HG02571 (cell line): ENCODE measurements around the gene SEMA4D.

ENCODE experiments used
- ATAC-seq: cut with Tn5 transposase; IDR thresholded peaks from one replicate; pipeline ENCODE4 v1.9.1; 2021; ENCODE audit warnings: mild to moderate bottlenecking, moderate library complexity; ENCODE audit not compliant: unreplicated experiment

The SEMA4D gene

DNA sequence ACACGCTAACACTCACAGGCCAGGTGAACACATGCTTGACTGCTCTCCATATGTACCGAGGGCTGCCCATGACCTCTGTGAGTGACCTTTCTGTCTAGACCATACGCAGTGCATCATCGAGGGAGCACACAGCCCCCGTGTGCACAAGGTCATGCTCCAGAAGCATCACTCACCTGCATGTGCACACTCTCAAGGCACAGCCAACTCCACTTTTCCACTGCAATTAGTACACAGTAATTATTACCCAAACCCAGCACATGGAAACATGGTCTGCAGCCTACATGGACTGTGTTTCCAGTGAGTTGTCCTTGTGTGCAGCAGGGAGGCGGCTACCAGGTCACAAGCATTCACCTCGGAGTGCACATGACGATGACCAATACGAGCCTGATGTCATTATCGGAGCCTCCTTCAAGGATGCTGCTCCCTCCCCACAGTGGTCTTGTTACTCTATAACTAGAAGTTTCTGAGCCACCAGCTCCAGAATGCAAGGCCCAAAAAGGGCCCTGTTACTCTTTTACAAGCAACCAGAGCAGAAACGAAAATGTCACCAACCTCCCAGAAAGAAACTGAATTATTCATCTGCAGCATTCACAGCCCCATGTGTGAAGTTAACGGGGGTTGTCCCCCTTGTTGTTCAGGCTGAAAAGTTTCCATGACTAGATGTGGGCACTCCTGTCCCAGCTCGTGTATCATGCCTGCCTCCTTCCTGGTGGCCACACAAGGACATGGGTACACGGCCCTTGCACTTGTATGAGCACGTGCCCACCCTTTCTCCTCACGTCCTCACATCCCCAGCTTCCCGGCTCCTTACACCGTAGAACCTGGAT, 31.2 kb downstream of the SEMA4D start:
- peak; percentile 57 for ATAC-seq

DNA sequence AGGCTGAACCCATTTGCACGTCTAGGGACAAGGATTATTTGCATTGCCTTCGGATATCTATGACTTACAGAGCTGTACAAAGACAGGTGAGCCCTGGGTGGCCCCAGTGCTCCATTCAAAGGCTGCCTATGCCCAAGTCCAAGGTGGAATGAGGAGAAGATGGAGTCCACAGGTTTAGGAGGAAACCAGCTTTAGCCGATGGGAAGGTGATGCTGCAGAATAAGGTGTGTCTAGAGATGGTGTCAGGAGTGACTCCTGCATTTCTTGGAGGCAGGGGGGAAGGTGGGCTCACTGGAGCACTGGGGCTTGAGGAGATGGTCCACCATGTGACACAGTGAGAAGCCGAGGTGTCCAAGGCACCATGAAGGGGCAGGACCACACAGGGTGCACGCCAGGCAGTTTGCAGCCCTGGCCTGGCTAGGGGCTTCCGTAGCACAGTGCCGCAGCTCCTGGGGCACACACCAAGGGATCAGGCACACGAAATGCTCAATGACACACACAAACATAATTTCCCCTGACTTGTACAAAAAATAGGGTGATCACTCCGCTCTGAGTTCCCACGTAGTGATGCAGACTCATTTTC, 32.1 kb downstream of the SEMA4D start:
- ATAC-seq: no peak

DNA sequence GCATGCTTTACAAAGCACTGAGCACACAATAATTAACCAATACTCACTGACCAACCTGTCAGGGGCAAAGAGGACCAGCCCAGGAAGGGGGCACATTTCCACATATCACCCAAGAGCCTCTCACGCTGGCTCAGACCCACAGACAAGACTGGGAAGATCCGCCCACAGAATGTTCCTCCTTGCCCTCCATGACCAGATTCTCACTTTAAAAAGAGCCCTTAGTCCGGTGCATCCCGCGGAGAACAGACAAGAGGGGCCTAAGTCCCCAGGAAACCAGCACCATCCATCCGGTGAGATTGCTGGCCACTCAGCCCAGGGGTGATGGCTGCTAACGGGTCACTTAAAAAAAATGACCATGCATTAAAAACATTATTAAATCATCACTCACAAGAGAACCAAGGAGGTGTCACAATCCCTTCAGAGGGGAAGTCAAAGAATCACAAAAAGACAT, 32.9 kb downstream of the SEMA4D start:
- ATAC-seq: no peak

DNA sequence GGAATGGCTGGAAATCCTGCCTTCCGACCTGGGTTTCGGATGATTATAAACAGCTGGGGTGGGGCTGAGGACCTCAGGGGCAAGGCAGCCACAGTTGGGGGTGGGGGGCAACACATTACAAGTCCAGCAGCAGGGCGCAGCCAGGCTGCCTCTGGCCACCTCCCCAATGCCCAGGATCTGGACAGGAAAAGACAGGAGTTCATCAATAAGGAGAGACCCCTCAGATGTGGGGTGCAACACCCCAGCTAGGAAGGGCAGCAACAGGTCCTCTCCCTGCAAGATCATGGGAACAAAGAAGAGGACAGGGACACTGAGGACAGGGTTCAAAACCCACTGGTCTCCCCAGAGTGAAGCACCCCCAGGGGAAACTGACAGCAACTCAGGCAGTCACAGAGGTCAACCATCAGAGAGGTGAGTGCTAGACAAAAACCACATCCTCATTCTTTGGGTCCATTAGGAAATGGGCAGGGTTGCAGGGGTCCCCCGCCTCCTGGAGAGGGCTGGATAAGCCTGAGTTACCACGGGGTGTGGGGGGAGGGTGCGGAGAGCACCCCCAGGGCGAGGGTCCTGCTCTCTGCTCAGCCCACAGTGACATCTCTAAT, 33.5 kb downstream of the SEMA4D start:
- no peak for ATAC-seq

DNA sequence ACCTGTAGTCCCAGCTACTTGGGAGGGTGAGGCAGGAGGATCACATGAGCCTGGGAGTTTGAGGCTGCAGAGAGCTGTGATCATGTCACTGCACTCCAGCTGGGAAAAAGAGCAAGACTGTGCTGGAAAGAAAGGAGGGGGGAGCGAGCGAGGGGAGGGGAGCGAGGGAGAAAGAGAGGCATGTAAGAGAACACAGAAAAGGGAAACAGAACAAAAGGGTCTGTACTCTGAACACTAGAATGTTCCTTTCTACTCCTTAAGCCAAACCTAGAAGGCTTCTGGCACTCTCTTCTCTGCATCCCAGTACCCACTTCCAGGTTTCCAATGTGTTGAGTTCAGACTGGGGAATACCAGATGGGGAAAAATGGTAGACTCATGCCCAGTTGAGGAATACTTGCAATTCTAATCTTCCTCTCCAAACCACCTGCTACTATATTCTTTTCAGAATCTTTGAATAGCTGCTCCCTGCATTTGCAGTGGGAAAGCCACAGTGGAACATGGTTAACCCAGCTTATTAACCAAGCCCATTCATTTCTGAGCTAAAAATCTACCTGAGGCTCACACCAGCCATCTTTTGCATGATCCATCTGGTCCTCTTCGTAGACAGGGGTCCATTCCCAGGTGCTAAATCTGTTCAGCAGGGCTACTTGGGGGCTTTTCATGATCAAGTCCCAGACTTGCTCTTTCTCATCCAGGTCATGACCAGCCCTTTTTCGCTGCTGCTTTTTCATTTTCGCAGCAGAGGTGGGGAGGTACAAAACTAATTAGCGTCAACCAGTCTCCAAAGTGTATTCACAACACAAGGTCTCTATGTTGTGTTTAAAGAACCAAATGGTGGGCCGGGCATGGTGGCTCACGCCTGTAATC, 34.9 kb downstream of the SEMA4D start:
- no peak for ATAC-seq

DNA sequence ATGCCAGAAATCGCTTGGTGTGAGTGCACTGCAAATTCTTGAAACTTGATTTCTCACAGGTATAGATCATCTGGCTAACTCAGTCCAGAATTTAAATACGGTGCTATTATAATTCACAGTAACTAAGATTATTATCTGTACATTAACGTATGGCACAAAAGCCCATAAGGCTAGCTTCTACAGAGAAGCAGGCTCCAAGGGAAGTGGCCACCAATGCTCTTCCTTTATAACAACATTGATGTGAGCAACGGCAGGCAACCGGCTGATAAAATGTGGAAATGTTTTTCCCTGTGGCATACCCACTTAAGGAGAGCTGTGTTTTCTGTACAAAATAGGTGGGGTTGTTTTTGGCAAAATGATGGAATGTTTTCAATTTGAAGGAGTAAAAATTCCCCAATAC, 35.7 kb downstream of the SEMA4D start:
- no peak for ATAC-seq

DNA sequence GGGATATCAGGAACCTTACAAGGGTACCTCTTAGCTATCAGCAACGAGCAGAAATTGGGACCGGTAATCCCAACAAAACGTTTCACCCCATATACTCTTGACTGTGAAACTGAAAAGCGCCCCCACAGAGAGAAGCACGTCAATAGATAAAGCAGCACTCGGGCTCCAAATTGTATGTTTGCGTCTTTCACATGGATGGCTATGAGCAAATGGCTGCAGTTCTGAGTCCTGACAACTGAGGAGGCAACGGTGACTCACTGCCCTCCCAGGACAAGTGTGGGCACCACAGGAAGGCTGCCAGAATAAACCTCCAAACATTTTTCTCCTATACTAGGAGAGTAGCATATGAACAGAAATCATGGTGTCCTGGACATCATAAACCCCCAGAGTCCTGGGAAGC, 36.6 kb downstream of the SEMA4D start:
- no peak for ATAC-seq

DNA sequence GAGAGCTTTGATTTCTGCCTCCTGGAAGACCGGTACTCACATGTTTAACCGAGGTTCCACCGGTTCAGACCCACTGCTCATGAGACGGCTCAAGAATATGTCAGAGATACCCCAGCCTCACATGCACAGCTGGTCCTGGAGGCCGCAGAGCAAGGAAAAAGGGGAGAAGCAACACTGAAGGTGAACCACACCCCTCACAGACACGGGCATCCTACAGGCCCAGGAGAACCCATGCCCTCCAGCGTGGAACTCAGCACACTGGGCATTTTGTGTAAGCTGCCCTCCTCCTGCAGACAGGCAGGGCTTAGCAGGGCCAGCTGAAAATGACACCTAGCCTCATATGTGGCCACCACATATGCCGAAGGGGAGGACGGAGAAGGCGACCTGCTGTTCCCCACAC, 37.4 kb downstream of the SEMA4D start:
- ATAC-seq: no peak

DNA sequence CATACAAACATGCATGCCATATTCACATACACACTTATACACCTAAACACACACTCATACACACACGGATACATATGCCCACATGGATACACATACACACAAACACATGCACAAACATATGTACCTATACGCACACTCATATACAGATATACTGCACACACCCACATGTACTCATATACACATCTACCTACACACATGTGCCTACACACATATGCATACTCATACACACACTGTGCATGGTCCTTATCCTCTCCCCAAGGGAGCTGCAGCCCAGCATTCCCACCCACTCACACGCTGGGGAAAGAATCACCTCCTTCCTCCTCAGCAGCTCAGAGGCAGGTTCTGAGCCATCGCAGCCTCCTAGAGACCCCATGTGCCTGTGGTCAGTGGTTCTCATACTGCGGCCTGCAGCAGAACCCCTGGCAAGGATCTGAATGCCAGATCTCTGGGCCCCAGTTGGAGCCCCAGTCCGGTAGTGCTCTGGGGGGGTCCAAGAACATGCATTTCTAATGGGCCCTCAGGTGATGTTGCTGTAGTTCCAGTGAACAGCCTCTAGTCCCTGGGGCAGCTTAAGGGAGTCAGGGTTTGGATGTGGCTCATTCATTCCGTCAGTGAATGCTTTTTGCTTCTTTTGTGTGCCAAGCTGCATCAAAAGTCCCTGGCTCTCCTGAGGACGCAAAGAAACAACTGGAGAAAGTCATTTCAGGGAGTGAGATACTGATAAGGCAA, 39.0 kb downstream of the SEMA4D start:
- ATAC-seq: no peak

DNA sequence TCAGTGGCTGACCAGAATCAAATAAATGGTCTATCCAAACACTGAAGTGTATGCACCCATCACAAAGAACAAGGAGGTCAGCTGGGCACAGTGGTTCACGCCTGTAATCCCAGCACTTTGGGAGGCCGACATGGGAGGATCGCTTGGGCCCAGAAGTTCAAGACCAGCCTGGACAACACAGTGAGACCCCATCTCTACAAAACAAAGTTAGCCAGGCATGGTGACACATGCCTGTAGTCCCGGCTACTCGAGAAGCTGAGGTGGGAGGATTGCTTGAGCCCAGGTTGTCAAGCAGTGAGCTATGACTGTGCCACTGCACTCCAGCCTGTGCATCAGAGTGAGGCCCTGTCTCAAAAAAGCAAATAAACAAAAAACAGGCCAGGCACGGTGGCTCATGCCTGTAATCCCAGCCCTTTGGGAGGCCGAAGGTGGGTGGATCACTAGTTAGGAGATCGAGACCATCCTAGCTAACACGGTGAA, 40.5 kb downstream of the SEMA4D start:
- ATAC-seq: no peak

DNA sequence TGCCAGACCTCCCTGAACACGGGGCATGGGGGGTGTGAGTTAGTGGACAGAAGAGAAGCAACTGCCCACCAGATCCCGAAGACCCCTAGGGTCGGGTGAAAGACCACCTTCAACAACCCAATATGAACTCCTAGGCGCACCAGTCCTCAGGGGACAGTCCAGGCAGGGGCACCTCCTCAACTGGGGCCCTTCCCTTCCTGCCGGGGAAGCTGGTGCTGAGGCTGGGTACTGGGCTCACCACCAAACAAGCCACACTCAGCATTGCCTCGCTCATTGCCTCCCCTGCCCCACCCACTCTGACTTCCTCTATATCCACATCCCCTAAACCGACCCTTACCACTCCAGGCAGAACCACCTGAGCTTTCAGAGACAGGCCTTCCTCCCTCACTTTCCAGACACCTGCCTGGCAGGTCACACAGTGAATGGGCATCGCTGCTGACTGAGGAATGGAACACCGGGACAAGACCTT, 42.5 kb downstream of the SEMA4D start:
- ATAC-seq: no peak

DNA sequence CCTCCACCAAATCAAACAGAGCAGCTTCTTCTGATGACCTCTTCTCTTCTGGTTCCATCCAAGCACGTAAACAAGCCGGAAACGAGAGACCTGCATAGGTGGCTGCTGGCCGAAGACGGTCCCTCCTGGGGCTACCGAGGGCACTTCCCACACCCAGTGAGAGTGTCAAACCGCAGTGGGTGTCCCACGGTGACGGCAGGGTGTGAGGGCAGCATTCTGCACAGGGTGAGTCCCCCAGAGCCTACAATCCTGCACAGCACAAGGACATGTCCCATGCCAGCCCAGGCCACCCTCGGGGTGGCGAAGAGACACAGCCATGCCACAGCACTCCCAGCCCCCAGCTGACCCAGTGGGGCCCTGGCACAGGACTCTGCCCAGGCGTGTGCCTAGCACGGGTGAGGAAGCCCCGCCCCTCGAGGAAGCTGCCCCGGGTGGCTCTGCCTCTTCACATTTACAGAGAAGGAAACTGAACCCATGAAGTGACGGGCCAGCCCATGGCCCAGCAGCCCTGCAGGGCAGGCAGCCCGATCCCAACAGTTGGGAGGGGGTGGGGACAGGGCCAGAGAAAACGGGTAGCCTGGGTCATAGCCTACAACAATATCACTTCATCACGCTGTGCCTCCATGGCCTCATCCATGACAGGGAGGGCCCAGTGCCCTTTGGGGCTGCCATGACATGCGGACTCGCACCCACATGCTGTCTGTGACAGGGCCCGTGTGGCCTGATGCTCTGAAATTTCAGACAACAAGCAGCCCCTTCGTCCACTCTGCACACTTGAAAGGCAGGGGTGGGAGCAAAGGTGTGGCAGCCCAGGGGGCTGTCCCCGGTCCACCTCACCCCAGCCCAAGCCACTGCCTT, 43.2 kb downstream of the SEMA4D start:
- ATAC-seq: no peak

DNA sequence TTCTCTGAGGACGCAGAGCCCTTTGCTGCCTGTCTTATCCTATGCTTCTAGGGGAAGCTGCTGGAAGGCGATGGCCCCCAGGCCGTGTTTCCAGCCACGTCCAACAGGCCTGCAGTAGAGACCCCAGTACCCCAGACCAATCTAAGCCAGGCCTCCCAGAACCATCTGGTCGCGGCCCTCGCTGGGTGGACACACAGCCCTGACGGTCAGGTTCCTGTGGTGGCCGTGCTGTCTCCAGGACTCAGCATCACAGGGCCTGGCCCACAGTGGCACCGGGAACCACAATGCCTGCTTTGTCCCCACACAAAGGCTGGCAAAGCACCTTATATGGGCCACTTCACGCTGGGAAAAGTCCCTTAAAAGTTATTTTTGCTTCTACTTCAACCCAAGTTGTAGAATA, 44.5 kb downstream of the SEMA4D start:
- ATAC-seq: no peak

DNA sequence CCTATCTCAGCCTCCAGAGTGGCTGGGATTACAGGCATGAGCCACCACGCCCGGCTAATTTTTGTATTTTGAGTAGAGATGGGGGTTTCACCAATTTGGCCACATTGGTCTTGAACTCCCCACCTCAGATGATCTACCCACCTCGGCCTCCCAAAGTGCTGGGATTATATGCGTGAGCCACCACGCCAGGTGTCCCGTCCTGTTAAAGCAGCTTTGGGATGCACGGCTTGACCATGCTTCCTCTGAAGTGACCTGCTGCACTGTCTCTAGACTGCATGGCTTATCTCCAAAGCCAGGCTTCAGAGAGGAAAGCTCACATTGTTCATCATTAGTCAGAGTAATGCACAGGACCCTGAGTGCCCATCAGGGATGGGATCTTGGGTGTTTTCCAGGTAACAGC, 45.4 kb downstream of the SEMA4D start:
- ATAC-seq: no peak

DNA sequence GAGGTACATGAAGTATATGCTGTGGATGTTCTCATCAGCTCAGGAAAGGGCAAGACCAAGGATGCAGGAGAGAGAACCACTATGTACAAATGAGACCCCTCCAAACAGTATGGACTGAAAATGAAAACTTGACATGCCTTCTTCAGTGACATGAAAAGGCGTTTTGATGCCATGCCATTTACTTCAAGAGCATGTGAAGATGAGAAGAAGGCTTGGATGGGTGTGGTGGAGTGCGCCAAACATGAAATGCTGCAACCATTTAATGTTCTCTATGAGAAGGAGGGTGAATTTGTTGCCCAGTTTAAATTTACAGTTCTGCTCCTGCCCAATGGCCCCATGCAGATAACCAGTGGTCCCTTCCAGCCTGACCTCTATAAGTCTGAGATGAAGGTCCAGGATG, 47.7 kb downstream of the SEMA4D start:
- ATAC-seq: no peak

DNA sequence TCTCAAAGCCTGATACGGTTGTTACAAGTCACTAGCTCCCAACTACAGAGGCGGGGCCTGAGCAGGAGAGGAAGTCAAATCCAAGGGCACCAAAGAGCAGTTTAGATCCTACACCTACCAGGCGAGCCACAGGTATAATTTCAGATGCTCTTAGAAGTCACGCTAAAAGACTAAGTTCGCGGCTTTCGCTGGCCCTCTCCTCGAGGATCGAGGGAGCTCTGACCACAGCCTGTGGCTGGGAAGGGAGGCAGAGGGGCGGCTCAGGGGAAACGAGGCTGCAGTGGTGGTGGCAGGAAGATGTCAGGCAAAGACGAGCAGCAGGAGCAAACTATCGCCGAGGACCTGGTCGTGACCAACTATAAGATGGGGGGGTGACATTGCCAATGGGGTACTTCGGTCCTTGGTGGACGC, 48.6 kb downstream of the SEMA4D start:
- ATAC-seq: no peak

DNA sequence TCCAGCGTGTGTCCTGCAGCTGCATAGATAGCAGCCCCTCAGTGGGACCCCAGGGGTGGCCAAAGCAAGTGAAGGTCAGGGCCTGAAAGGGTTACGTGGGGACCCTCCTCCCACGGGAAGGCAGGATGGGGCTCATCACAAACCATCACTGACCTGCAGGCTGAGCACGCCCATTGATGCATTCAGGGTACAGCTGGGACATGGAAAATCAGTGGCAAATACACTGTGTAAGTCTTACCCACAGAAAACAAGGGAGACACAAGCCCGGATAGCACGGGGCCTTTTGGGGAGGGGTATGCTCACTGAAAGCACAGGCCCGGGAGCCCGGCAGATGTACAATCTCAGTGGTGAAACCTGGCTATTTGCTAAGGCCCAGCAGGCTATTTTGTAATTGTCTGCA, 49.1 kb downstream of the SEMA4D start:
- ATAC-seq: no peak

DNA sequence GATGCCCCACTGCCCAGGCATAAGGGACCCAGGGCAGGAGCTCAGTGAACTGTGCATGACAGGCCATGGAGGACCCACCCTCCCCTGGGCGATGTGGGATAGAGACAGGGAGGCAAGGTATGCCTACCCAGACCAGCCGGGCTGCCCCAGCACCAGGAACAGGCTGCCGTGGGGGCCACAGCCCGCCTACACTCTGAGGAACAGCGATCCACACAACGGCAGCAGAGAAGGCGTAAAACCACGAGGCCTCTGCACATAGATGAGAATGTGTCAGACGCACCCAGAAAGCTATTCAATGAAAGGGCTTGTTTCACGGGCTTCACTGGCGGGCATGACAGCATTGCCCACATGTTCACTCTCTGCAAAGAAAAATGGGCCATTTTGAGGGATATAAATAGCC, 49.5 kb downstream of the SEMA4D start:
- ATAC-seq: no peak

DNA sequence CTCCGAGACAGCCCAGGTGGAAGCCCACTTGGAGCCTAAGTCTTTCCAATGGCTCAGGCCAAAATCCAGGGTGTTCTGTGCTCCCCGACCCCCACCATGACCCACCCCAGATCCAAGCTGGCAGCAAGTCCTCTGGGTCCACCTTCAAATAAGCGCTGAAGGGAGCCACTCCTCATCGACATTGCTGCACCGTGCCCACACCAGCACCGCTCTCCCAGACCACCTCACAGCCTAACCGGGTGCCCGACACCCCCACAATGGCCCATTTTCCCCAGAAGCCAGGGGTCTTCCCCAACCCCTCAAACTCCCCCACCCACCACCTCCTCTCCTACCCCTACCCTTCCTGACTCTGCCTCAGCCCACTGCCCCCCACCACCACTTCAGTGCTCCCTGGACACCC, 50.5 kb downstream of the SEMA4D start:
- ATAC-seq: no peak

DNA sequence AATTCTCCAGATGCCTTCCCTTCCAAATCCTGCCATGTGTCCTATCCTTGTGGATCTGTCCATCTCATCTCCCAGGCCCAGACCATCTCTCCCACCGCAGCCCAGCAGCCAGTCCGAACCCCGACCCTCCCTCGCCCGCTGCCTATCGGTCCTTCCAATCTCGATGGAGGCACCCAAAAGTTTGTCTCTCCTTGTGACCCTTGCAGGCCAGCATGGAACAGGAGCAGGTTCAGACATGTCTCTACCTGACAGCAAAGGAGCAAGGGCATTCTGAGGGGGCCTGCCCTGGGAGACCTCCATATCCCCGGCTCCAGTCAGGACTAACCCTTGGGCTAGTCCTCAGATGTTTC, 51.0 kb downstream of the SEMA4D start:
- ATAC-seq: no peak
